Esophagus muscularis mucosa (tissue), 4 donors: ENCODE measurements around the gene MATN3. TPM values are rescaled to one million over a fixed set of nuclear protein-coding genes. Genes with fewer than 3 reads are reported as not detected.
A peak's percentile ranks its signal among the peaks of the same experiment; 100 is the strongest.

Experiments
- DNase-seq: peaks from one replicate; pipeline ENCODE4 v3.0.0-alpha.2; 2017; ENCODE audit errors: extremely low spot score
- H3K27ac ChIP-seq, 4 donors: fragments of 200-600 bp; sonication (generic); replicated peaks in 1 of 4; 1 replicate in 3 of 4; 2 replicates in 1 of 4; pipeline ENCODE4 v1.5.1; 2016 to 2019; ENCODE audit warnings: mild to moderate bottlenecking in 1 of 4
- H3K27me3 ChIP-seq, 4 donors: fragments of 200-600 bp; sonication (generic); one replicate each; pipeline versions ENCODE4 v1.5.1 to v1.6.0; 2016 to 2019
- H3K36me3 ChIP-seq, 4 donors: fragments of 200-600 bp; sonication (generic); one replicate each; pipeline ENCODE4 v1.5.1; 2016 to 2019
- H3K4me1 ChIP-seq, 4 donors: fragments of 200-600 bp; sonication (generic); one replicate each; pipeline ENCODE4 v1.5.1; 2016 to 2019
- H3K4me3 ChIP-seq, 4 donors: fragments of 200-600 bp; sonication (generic); 1 replicate in 2 of 4; 2 replicates in 2 of 4; pipeline ENCODE4 v1.5.1; 2016 to 2019; ENCODE audit warnings: mild to moderate bottlenecking in 4 of 4, moderate library complexity in 1 of 4
- H3K9me3 ChIP-seq, 4 donors: fragments of 200-600 bp; sonication (generic); 1 replicate in 3 of 4; 2 replicates in 1 of 4; pipeline ENCODE4 v1.5.1; 2016 to 2019
- CTCF ChIP-seq, 3 experiments: fragments of 200-600 bp in 2 of 3; fragments of 450-650 bp in 1 of 3; sonication (generic) in 2 of 3; IDR thresholded peaks; one replicate each; pipeline ENCODE4 v1.5.1; 2017 to 2019; ENCODE audit warnings: antibody characterized with exemption in 3 of 3, mild to moderate bottlenecking in 2 of 3, moderate library complexity in 1 of 3
- EP300 ChIP-seq: sonication (generic); formaldehyde crosslinking; IDR thresholded peaks from one replicate; pipeline ENCODE4 v1.6.1; 2017; ENCODE audit warnings: antibody characterized with exemption
- POLR2A ChIP-seq: fragments of 450-650 bp; IDR thresholded peaks from one replicate; pipeline ENCODE4 v1.6.1; 2017; ENCODE audit warnings: antibody characterized with exemption, moderate library complexity, mild to moderate bottlenecking, low read depth
- POLR2AphosphoS5 ChIP-seq, 2 donors: sonication (generic); formaldehyde crosslinking; IDR thresholded peaks; one replicate each; pipeline ENCODE4 v1.6.1; 2017; ENCODE audit warnings: antibody characterized with exemption in 2 of 2
- WGBS: methylation state at CpG from one replicate; pipeline ENCODE4 v1.1.5; 2018; 5-methylcytosine and 5-hydroxymethylcytosine counted together
- intact Hi-C: fragments of 100-400 bp; cut with DNase I; formaldehyde crosslinking; loops from one replicate; pipeline ENCODE4 v1.15.1; 2023
- total RNA-seq, 4 donors: library from RNA; depleted of rRNA; stranded (reverse); fragments of >200 nt; gene quantifications; one replicate each; pipeline versions ENCODE4 v1.1.0 to v1.2.1, GENCODE V29; 2016

Gene MATN3
- total RNA-seq, 4 donors from 2014 or later: 0.66 to 1.3 (median 0.82) TPM

GRCh38 chr2:20015482-20016083 lies 3.1 kb upstream of the MATN3 start:
- intact Hi-C loops: loop anchor here (1.0 kb wide), 1 partner anchor 83 kb away; no protein-coding TSS in a partner anchor
- peaks cover 0 to 19% (median 0%) of the 10 kb centered on the region in 4 donors for H3K27me3 ChIP-seq
- TF ChIP-seq CTCF (IDR thresholded peaks at IDR 0.05) (peak; percentile 66 to 72 (median 69)), EP300 (no peak)
- no peaks in the 10 kb centered on the region for H3K36me3 ChIP-seq
- H3K4me1 ChIP-seq: peaks cover 8 to 20% (median 19%) of the 10 kb centered on the region in 4 donors
- no peak overlapping the region for H3K4me3 ChIP-seq
- DNase-seq: no peak
- 4% methylated on average over 2 of the region's 2 CpGs for WGBS
- H3K9me3 ChIP-seq: no peaks in the 10 kb centered on the region
- H3K27ac ChIP-seq: no peak overlapping the region

- H3K27ac ChIP-seq: peak overlapping the region; percentile 67 to 75 (median 70)
- intact Hi-C loops: loop anchor here (5.0 kb wide), 1 partner anchor 39 kb away; the partner anchor contains the start of gene LAPTM4A
- WGBS: 62% methylated on average over 15 of the region's 15 CpGs
These were observed 820 bp upstream of the MATN3 start for GRCh38 chr2:20013126-20013849.

GRCh38 chr2:20012032-20012281 lies 511 bp downstream of the MATN3 start:
- Histone ChIP-seq H3K36me3 (no peaks in the 10 kb centered on the region), H3K27ac (peak overlapping the region in 1 of 4 donors; percentile 67), H3K9me3 (no peaks in the 10 kb centered on the region), H3K4me1 (peaks cover 8 to 20% (median 19%) of the 10 kb centered on the region in 4 donors), H3K4me3 (peak overlapping the region; percentile 66 to 83 (median 70)), H3K27me3 (peaks cover 0 to 37% (median 0%) of the 10 kb centered on the region in 4 donors)
- DNase-seq: no peak
- 23% methylated on average over 4 of the region's 4 CpGs for WGBS
- intact Hi-C loops: loop anchor here (5.0 kb wide), 1 partner anchor 40 kb away; the partner anchor contains the start of gene LAPTM4A
- TF ChIP-seq CTCF (IDR thresholded peaks at IDR 0.05): no peak
- TF ChIP-seq POLR2A: no peak
- no peak for TF ChIP-seq POLR2AphosphoS5 (IDR thresholded peaks at IDR 0.05)
- no peak for TF ChIP-seq EP300

More at GRCh38 chr2:20013126-20013849, 820 bp upstream of the MATN3 start:
- DNase-seq: no peak
- peak overlapping the region; percentile 66 to 83 (median 70) for H3K4me3 ChIP-seq
- peaks cover 0 to 32% (median 0%) of the 10 kb centered on the region in 4 donors for H3K27me3 ChIP-seq
- TF ChIP-seq EP300 (no peak), POLR2AphosphoS5 (IDR thresholded peaks at IDR 0.05) (no peak), CTCF (IDR thresholded peaks at IDR 0.05) (no peak), POLR2A (no peak)
- no peaks in the 10 kb centered on the region for H3K9me3 ChIP-seq
- peaks cover 8 to 20% (median 19%) of the 10 kb centered on the region in 4 donors for H3K4me1 ChIP-seq
- H3K36me3 ChIP-seq: no peaks in the 10 kb centered on the region

GRCh38 chr2:20011276-20012031 lies 1.0 kb downstream of the MATN3 start:
- intact Hi-C loops: loop anchor here (5.0 kb wide), 1 partner anchor 41 kb away; the partner anchor contains the start of gene LAPTM4A
- Histone ChIP-seq H3K4me1 (peaks cover 8 to 20% (median 19%) of the 10 kb centered on the region in 4 donors), H3K27me3 (peaks cover 0 to 37% (median 0%) of the 10 kb centered on the region in 4 donors), H3K36me3 (no peaks in the 10 kb centered on the region), H3K9me3 (no peaks in the 10 kb centered on the region), H3K4me3 (peak overlapping the region in 2 of 4 donors; percentile 68 to 83), H3K27ac (no peak overlapping the region)
- 95% methylated on average over 12 of the region's 14 CpGs for WGBS
- DNase-seq: no peak
- TF ChIP-seq CTCF (IDR thresholded peaks at IDR 0.05): no peak
- TF ChIP-seq EP300: no peak
- TF ChIP-seq POLR2A: no peak
- no peak for TF ChIP-seq POLR2AphosphoS5 (IDR thresholded peaks at IDR 0.05)
